HUES48 (cell line): ENCODE data around the gene UBP1.
"Not testable (repeated sequence)": the region's sequence is repeated elsewhere in the genome, so short reads cannot be mapped to it uniquely, and the experiment has no call there.

Experiments
- H3K27ac ChIP-seq: one replicate; pipeline ENCODE4 v1.7.0; 2013; ENCODE audit warnings: low read depth, low read length, inconsistent platforms
- H3K27me3 ChIP-seq: 2 replicates; pipeline ENCODE4 v1.6.1; 2013; ENCODE audit warnings: mild to moderate bottlenecking, low read length; ENCODE audit not compliant: control insufficient read depth, insufficient read depth
- H3K36me3 ChIP-seq: 2 replicates; pipeline ENCODE4 v1.6.1; 2013; ENCODE audit warnings: low read length; ENCODE audit not compliant: control insufficient read depth, insufficient read depth
- H3K4me1 ChIP-seq: 2 replicates; pipeline ENCODE4 v1.6.1; 2013; ENCODE audit warnings: mild to moderate bottlenecking, low read length; ENCODE audit not compliant: control insufficient read depth, insufficient read depth
- H3K4me3 ChIP-seq: 2 replicates; pipeline ENCODE4 v1.5.1; 2013; ENCODE audit warnings: mild to moderate bottlenecking, low read depth, low read length
- H3K9ac ChIP-seq: 2 replicates; pipeline ENCODE4 v1.6.1; 2013; ENCODE audit warnings: mild to moderate bottlenecking, low read depth, low read length, moderate library complexity
- H3K9me3 ChIP-seq: 2 replicates; pipeline ENCODE4 v1.6.1; 2013; ENCODE audit warnings: low read length; ENCODE audit not compliant: control insufficient read depth, insufficient read depth

Gene UBP1

DNA sequence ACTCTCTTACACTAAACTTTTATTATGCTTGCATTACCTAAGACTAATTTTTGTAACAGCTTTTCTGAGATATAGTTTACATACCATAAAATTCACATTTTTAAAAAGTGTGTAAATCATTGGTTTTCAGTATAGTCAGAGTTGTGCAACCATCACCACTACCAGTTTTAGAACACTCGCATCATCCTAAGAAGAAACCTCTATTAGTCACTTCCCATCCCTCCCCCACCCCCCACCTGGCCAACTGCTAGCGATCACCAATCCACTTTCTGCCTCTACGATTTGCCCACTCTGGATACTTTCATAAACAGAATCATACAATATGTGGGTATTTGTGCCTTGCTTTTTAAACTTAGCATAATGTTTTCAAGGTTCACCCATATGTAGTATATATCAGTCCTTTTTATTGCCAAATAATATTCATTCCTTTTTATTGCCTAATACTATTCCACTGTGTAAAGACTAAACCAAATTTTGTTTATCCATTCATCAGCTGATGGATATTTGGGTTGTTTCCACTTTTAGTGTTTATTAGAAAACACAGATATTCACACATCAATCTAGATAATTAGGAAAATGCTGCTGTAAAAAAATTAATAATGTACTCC lies 23.0 kb downstream of the UBP1 start:
- peaks cover 81% of the 10 kb centered on the region for H3K36me3 ChIP-seq
- H3K4me1 ChIP-seq = no peaks in the 10 kb centered on the region
- H3K4me3 ChIP-seq = no peak overlapping the region
- no peaks in the 10 kb centered on the region for H3K9me3 ChIP-seq
- no peaks in the 10 kb centered on the region for H3K27me3 ChIP-seq
- H3K27ac ChIP-seq = no peak overlapping the region
- no peak overlapping the region for H3K9ac ChIP-seq

DNA sequence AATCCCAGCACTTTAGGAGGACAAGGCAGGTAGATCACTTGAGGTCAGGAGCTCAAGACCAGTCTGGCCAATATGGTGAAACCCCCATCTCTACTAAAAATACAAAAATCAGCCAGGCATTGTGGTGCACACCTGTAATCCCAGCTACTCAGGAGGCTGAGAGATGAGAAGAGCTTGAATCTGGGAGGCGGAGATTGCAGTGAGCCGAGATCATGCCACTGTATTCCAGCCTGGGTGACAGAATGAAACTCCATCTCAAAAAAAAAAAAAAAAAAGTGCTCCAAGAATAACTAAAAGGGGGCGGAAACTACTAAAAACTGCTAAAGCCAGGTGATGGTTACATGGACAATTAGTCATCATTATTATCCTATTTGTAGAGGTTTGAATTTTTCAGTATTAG lies 29.4 kb downstream of the UBP1 start:
- not testable (repeated sequence) for H3K9ac ChIP-seq, H3K9me3 ChIP-seq, H3K27me3 ChIP-seq, H3K4me1 ChIP-seq, H3K4me3 ChIP-seq, H3K27ac ChIP-seq
- H3K36me3 ChIP-seq = peaks cover 92% of the 10 kb centered on the region

DNA sequence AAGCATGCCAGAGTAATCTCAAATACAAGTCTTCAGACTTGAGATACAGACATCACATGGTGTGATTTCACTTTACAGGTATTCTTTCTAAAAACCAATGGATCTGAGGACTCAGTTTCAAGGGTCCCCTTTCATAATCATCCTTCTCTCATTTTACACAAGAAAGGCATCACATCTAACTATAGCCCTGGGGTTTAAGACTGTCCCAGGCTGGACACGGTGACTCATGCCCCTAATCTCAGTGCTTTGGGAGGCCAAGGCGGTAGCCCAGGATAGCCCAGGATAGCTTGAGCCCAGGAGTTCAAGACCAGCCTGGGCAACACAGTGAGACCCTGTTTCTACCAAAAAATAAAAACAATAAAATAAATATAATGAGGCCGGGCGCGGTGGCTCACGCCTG lies 36.4 kb downstream of the UBP1 start:
- Histone ChIP-seq H3K9ac (no peak overlapping the region), H3K4me1 (no peaks in the 10 kb centered on the region), H3K27me3 (no peaks in the 10 kb centered on the region), H3K9me3 (no peaks in the 10 kb centered on the region), H3K4me3 (no peak overlapping the region), H3K36me3 (peaks cover 96% of the 10 kb centered on the region), H3K27ac (no peak overlapping the region)

DNA sequence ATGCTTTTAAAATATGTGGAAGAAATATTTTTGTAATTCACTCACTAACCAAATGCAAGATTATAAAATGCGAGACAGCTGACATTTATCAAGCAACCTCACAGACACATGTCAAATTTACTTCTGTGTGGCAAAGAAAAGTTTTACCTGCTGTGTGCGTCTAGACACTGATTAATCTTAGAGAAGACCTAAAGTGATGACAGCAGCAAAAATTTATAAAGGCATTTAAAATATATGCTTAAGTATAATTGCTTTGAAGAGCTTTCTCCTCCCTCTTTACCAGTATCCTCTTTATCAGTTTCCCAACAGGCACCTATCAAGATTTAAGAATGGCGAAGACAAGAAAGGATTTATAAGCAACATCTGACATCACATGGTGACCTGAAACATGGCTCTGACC lies 37.3 kb downstream of the UBP1 start:
- H3K36me3 ChIP-seq = peaks cover 96% of the 10 kb centered on the region

DNA sequence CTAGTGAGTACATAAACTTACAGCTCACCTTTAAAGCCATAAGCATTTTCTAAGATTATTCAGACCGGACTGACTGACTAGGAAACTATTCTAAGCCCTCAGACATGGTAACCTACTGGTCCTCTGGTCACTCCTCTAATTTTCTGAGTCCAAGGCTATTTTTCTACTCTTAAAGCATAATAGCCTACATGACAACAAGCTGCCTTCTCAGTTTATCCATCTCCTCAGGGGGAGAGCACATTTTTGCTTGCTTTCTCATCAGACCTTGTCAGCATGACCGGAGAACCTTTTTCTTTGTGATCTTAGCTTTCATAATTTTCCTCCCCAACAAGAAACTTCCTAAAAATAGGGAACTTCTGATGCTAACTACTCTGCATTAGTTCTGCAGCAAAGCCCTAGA lies 38.4 kb downstream of the UBP1 start:
- Histone ChIP-seq H3K27ac (no peak overlapping the region), H3K4me1 (no peaks in the 10 kb centered on the region), H3K4me3 (no peak overlapping the region), H3K9ac (no peak overlapping the region), H3K27me3 (no peaks in the 10 kb centered on the region), H3K36me3 (peaks cover 96% of the 10 kb centered on the region), H3K9me3 (no peaks in the 10 kb centered on the region)

More for the DNA sequence above, 37.3 kb downstream of the UBP1 start:
- Histone ChIP-seq H3K4me1 (no peaks in the 10 kb centered on the region), H3K27ac (no peak overlapping the region), H3K9me3 (no peaks in the 10 kb centered on the region), H3K4me3 (no peak overlapping the region), H3K9ac (no peak overlapping the region), H3K27me3 (no peaks in the 10 kb centered on the region)

DNA sequence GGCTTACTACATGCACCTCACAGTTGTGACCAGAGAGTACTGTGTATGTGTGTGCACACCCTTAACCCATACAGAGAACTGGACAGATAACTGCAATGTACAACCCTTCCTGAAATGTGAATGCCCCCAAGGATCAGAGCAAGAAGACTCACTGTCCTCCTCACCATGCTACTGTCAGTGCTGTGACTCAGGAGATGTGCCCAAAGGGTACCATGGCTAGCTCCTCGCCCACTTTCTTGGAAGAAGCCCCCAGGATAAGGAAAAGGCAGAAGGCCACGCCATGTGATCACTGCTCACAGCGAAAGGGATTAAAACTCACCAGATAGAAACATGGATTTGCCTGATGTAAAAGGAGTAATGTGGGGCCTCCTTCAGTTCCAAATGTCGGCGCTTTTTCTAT lies 41.8 kb downstream of the UBP1 start:
- Histone ChIP-seq H3K27ac (no peak overlapping the region), H3K9me3 (no peaks in the 10 kb centered on the region), H3K9ac (no peak overlapping the region), H3K36me3 (peaks cover 99% of the 10 kb centered on the region), H3K4me1 (no peaks in the 10 kb centered on the region), H3K4me3 (no peak overlapping the region), H3K27me3 (no peaks in the 10 kb centered on the region)

DNA sequence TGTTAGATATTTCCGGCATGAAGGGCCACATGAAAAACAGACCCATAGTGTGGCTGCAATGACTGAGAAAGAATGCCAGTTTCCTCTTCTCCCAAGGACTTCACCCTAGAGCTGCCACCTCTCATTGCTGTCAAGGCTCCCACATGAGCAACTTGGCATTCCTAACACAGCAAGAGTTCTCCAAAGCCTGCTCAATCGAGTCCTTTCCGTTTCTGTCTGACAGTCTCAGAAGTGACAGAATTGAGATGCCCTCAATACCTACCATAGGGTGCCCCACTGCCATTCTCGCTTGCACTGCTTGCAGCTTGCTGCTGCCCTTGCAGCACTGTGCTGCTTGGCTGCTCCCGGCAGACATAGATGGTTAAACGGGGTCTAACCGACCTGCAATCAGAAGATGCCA lies 44.3 kb downstream of the UBP1 start:
- Histone ChIP-seq H3K27ac (no peak overlapping the region), H3K27me3 (no peaks in the 10 kb centered on the region), H3K36me3 (peaks cover 99% of the 10 kb centered on the region), H3K9ac (no peak overlapping the region), H3K9me3 (no peaks in the 10 kb centered on the region), H3K4me3 (no peak overlapping the region), H3K4me1 (no peaks in the 10 kb centered on the region)

DNA sequence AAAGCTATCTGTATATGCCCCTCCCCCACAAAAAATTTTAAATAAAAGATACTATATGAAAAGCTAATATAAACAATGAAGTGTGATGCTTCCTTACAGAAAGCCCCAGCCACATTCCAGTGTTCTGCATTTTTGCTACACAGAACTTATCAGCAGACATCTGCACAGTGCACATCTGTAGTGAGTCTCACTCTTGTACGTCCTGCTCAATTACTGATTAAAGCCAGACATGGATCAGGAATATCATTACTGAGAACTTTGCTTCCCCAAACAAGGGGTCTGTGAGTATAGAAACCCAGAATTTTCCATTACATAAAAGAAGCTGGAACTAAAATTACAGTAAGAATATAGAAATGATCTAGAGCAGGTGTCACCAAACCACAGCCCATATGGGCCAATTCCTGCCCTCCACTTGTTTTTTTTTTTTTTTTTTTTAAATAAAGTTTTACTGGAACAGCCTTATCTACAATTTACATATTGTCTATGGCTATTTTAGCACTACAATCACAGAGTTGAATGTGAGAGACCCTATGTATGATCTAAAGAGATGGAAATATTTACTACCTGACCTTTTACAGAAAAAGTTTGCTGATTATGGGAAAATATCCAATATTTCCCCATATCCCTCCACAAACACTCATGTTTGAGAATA lies 45.7 kb downstream of the UBP1 start:
- H3K9me3 ChIP-seq = no peaks in the 10 kb centered on the region
- H3K4me1 ChIP-seq = no peaks in the 10 kb centered on the region
- H3K27ac ChIP-seq = no peak overlapping the region
- no peaks in the 10 kb centered on the region for H3K27me3 ChIP-seq
- H3K36me3 ChIP-seq = peaks cover 99% of the 10 kb centered on the region
- no peak overlapping the region for H3K9ac ChIP-seq
- no peak overlapping the region for H3K4me3 ChIP-seq

DNA sequence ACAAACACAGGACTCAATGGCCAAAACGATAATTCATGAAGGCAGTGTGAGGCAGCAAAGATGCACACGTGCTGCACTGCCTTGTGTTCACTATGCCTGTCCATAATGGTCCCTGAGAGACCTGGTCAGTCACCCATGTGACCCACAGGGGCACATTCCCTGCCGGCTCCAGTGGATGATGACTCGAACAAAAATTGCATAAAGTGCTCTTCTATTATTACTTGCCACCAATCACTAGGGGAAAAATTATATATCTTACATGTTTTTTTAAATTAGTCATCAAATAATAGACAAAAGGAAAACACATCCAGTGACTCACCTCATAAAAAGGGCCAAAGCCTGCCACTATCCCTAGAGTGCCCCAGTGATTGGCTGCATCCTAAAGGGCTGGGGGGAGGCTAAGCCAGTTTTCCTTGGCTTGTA lies 47.5 kb downstream of the UBP1 start:
- no peak overlapping the region for H3K27ac ChIP-seq
- no peaks in the 10 kb centered on the region for H3K4me1 ChIP-seq

DNA sequence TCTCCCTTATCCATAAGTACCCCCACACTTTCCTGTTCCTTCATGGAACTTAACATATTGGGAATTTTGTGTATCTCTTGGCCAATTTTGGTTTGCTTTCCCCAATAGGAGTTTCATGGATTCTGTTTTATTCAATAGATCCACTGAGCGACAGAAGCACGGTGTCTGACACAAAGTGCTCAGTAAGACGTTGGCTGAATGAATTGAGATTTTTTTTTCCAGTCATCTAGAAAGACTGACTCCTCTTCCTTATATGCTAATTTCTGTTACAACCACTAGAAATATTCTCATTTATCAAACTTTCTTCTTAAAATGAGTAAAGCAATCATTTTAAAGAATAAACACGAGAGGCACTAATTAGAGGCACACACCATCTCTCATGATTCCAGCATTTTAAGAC lies 48.1 kb downstream of the UBP1 start:
- H3K4me1 ChIP-seq = no peaks in the 10 kb centered on the region
- no peak overlapping the region for H3K27ac ChIP-seq
- no peaks in the 10 kb centered on the region for H3K9me3 ChIP-seq
- H3K36me3 ChIP-seq = peaks cover 96% of the 10 kb centered on the region
- H3K4me3 ChIP-seq = no peak overlapping the region
- no peak overlapping the region for H3K9ac ChIP-seq
- no peaks in the 10 kb centered on the region for H3K27me3 ChIP-seq

More for the DNA sequence above, 47.5 kb downstream of the UBP1 start:
- no peaks in the 10 kb centered on the region for H3K27me3 ChIP-seq
- no peak overlapping the region for H3K4me3 ChIP-seq
- no peak overlapping the region for H3K9ac ChIP-seq
- no peaks in the 10 kb centered on the region for H3K9me3 ChIP-seq
- peaks cover 97% of the 10 kb centered on the region for H3K36me3 ChIP-seq

DNA sequence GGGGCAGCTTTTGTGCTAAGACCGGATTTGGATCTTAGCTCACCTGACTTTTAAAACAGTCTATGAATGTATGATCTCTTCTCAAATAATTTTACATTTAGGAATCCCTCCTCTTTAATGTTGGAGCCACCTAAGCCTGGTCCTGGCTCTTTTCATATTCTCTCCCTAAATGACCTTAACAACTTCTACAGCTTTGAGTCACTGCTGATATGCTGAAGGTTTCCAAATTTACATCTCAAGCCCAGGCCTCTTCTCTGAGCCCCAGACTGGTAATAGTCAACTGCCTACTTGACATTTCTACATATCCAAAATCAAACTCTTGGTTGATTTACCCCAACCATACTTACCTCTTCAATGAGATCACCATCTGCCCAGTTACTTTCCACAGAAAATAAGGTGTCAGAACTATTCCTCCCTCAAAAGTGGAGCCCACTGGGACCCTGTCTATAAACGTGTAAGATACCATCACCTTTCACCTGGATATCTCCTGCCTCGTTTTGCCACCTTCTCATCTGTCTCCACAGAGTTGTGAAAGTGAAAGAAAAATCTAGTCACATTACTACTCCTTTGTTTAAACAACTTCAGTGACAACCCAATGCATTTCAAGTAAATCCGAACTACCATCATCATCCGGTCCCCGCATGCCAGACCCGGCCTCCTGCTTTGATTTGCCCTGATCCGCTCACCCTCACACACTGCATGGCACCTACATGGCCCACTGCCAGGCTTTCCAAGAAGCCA lies 48.8 kb downstream of the UBP1 start:
- Histone ChIP-seq H3K27ac (no peak overlapping the region), H3K36me3 (peaks cover 96% of the 10 kb centered on the region), H3K9ac (no peak overlapping the region), H3K9me3 (no peaks in the 10 kb centered on the region), H3K27me3 (no peaks in the 10 kb centered on the region), H3K4me3 (no peak overlapping the region), H3K4me1 (no peaks in the 10 kb centered on the region)
